ENCODE results near the gene ST8SIA2.

GRCh38 chr15:92410537-92410936 is 16.9 kb downstream of the ST8SIA2 start:
- no peak for TF ChIP-seq TAF1 (IDR thresholded peaks at IDR 0.05; ENCODE audit: borderline replicate concordance, insufficient read depth, low read length)
- no peak for TF ChIP-seq POLR2AphosphoS5 (IDR thresholded peaks at IDR 0.05; ENCODE audit: low read depth, low read length)
